GM18858 (cell line): ENCODE measurements around the gene MSX1.
A peak's percentile ranks its signal among the peaks of the same experiment; 100 is the strongest.

ENCODE experiments used
- ATAC-seq: cut with Tn5 transposase; IDR thresholded peaks from one replicate; pipeline ENCODE4 v1.9.1; 2021; ENCODE audit not compliant: unreplicated experiment

Gene MSX1

DNA sequence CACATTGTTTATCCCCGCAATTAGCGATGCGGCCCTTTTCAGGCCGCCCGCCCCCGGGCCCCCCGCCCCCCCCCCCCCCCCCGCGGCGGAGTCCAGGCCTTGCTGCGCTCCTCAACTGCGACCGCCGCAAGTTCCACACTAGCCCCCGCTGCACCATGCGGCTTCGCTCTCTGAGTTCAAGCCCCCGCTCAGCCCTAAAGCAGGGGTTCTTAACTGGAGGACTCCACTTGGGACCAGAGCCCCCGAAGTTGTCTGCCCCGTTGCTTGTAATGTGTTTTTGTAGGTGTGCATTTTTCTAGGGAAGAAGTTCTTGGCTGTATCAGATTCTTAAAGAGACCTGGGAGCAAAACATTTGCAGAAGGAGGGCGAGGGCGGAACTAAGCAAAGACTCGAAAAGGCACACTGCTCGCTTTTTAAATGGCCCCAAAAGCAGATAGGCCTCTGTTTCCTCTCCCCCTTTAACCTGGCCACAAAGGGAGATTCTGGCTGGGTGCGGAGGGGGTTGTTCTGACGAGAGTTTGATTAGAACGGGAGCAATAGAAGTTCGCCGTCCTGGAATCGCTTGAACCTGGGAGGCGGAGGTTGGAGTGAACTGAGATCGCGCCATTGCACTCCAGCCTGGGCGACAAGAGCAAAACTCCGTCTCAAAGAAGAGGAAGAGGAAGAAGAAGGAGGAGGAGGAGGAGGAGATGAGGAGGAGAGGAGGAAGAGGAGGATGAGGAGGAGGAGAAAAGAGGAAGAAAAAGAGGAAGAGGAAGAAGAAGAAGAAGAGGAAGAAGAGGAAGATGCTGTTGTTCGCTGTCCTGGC, 2.3 kb upstream of the MSX1 start:
- ATAC-seq = no peak

- no peak for ATAC-seq
Observed at GRCh38 chr4:4857809-4858508, 1.5 kb upstream of the MSX1 start.

DNA sequence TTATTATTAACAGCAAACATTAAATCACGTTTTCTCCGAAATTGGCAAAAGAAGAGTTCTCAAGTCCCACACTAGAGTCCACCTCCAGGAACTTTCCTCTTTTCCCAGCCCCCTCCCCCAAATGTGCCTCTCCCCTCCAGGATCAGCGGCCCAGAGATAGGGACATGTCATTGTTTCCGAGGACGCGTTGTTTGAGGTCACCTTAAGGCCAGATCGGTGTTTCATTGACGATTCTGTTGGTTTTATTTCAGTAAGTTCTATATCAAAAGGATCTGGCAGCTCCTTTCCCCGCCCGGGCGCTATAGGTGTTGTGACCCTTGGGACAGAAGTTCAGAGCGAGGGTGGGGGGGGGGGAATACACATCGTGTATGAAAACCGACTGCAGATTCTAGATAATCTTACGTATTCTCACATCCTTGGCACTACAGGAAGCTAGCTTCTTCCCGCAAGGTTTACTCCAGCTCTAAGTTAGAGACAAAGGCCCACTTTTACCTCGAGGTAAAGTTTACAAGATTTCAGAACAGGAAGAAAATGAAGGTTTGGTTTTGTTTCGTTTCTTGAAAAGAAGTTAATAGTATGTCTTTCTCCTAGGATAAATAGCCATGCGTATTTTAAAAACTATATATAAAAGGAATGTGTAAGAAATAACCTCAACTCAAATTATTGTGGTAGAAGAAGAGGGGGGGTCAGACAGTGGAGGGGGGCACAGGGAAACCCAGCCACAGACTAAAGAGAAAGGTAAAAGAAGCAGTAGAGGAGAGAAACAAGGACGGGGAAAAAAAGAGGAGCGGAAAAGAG, 739 bp upstream of the MSX1 start:
- no peak for ATAC-seq

GRCh38 chr4:4859799-4860599, 534 bp downstream of the MSX1 start:
- peak; percentile 20 for ATAC-seq

DNA sequence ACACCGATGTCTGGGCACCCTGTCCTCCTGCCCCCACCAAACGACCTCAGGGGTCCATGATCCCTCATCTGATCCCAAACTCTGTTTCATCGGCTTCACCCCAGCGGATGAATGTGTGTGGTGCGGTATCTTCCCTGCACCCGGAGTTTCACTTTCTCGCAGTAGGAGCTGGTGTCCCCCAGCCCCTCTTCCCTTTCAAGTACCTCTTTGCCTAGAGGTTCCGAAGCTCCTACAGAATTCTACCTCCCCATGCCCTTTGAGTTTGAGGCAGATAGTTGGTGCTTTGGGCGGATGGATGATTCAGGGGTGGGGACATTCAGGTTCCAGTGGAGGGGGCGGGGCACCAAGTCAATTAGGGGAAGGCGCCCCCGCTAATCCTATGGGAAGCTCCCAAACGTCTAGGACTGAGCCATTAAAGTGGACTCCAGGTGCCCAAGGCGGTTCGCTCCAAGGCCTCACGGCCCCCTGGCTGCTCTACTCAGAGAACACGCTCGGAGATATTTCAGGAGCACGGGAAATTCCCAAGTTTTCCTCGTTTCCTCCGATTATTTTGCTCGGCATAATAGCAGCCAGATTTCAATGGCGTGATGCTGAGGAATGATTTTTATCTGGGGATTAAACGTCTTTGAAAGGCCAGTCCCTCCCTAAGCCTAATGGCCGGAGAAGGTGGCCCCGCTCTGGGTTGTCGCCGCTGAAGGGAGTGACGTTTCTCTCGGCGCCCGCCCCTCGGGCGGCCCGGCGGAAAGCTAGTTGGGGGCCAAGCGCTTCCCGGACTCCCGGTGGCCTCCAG, 1.3 kb downstream of the MSX1 start:
- no peak for ATAC-seq

DNA sequence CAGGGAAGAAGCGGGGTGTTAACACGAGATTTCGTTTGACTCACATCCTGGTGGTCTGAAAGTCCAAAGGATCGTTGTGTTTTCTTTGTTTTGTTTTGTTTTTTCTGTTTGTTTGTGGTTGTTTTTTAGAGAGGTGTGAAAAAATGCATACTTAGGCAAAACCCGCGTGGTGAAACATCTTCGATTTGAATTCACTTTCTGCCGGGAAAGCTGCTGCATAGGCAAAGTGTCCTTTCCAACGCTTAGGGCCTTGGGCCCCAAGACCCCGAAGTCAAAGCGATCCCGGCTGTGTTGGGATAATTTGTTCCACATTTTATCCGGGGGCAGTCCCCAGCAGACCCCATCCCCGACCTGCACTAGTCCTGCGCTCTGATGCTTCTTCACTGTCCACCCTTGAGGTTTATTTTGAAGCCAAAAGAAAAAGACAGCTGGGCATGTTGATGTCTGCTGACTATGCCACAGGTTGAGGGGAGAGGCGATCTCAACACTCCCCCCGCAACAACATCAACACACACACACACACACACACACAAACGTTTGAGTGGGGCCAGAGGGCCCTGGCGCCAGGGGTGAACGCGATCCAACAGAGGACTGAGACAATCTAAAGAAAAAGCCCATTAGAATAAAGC, 2.0 kb downstream of the MSX1 start:
- ATAC-seq = no peak

GRCh38 chr4:4862071-4862551, 2.6 kb downstream of the MSX1 start:
- no peak for ATAC-seq

GRCh38 chr4:4862665-4863482, 3.4 kb downstream of the MSX1 start:
- ATAC-seq = no peak

GRCh38 chr4:4864443-4864939, 5.0 kb downstream of the MSX1 start:
- no peak for ATAC-seq

- no peak for ATAC-seq
Observed at GRCh38 chr4:4864940-4865704, 5.7 kb downstream of the MSX1 start.

DNA sequence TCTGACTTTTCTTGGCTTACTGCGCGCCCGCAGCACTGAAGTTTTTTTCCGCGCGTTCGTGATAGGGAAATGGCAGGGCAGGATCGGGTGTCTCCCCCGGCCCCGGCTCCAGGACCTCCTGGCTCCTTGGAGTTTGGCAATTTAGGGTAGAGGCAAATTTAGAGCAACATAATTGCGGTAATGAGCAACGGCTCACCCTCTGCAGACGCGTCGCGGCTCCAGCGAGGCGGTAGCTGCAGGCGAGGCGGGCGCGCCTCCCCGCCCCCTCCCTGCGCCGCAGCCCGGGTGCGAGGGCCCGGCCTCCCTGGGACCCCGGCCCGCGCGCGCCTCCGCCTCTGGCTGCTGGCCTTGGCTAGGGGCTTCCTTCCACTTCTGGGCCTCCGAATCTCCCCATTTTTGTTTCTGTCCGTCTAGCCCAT, 6.2 kb downstream of the MSX1 start:
- no peak for ATAC-seq

DNA sequence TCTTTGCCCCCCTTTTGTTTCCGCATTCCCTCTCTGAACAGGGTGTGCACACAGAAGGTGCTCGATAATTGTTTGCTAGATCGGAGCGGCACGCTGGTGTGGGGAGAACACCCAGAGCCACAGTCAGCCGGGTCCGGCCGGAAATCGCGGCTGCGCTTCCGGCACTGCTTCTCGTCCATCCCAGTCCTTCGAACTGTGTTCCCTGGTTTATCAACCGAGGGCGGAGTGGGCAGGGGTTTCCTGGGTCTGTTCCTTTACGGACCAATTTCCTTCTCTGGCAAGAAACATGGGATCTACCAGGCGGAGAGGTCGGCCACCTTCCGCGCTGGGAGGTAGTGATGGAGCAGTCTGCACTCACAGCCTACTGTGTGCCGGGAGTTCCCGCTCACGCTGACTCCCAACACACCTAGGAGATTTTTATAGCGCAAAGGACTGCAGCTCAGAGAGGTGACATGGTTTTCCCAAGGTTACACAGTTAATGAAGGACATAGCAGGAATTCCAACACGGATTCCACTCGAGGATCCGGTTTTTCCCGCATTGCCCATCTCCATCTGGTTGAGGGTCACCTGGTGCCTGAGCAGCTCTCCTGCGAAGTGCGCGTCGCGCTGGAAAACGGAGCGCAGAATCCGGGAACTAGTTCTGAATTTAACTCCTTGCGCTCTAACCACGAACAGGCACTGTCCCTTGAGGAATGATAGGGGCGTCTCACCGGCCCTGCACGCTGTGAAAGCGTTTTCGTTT, 6.8 kb downstream of the MSX1 start:
- no peak for ATAC-seq

GRCh38 chr4:4866866-4867374, 7.5 kb downstream of the MSX1 start:
- ATAC-seq = no peak

- no peak for ATAC-seq
Observed at GRCh38 chr4:4867375-4868039, 8.0 kb downstream of the MSX1 start.

- no peak for ATAC-seq
Observed at GRCh38 chr4:4868040-4868757, 8.7 kb downstream of the MSX1 start.
